ENCODE measurements around the gene NELL1.

Gene NELL1

DNA sequence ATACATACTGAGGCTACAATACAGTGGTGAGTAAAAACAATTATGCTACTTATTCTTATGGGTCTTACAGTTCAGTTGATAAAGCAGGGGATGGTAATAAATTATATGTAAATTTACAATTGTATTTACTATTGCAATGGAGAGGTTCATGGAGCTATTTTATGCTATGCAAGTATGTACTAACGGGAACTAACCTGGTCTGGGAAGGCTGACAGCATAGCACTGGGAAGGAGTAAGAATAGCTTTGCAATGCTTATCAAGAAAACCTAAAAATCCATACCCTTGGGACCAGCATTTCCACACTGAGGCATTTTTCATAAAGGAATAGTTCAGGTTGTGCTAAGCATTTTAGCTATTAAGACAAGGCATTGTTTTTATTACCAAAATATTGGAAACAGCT, 700.6 kb downstream of the NELL1 start:
- H3K9ac ChIP-seq, result no peak overlapping the region
- no peak for TF ChIP-seq Cebpa-rat (IDR thresholded peaks at IDR 0.05)

DNA sequence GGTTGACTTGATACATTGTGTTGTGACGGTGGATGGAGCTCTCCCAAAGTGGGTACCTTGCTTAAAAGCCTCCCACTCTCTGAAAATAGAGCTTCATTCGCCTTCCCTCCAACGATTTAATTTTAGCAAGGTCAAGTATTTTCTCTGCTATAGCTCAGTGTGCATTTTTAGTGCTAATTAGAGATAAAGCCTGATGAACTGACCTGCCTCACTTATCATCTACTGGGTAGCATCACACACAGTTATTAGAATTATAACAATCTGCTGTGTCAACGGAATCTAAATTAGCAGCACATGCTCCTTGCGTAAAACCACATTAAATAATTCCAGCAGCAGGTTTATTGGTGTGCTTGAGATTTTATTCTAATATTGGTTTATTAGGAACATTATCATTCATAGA, 701.7 kb downstream of the NELL1 start:
- no peak overlapping the region for H3K27ac ChIP-seq

More for the DNA sequence above, 700.6 kb downstream of the NELL1 start:
- no peaks in the 10 kb centered on the region for H3K4me1 ChIP-seq
- H4K20me1 ChIP-seq, result no peaks in the 10 kb centered on the region
- H3K27me3 ChIP-seq, result no peaks in the 10 kb centered on the region
- no peaks in the 10 kb centered on the region for H3K9me3 ChIP-seq
- H3K4me3 ChIP-seq, result no peak overlapping the region
- no peak overlapping the region for H3K27ac ChIP-seq
- H3K4me2 ChIP-seq, result no peak overlapping the region
- H3K36me3 ChIP-seq, result no peaks in the 10 kb centered on the region

DNA sequence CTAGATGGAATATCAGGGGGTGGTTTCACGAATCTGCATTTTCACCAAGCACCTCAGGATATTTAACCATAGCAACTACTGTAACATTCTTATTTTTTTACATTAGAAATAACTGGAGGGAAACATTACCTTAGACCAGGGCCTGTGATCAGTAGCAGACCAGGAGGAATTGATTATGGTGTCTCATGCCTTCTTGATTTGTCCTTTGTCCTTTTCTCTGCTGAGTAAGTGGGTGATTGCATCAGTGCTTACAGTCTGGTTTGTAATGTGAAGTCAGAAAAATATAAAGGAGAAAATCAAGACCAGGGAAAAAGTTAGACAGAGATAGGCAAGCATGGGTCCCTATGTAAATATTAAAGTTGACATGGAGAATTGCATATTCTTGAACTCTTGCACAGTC, 703.3 kb downstream of the NELL1 start:
- no peaks in the 10 kb centered on the region for H3K9me3 ChIP-seq

More for the DNA sequence above, 701.7 kb downstream of the NELL1 start:
- no peak overlapping the region for H3K9ac ChIP-seq
- TF ChIP-seq Cebpa-rat (IDR thresholded peaks at IDR 0.05), result no peak
- no peaks in the 10 kb centered on the region for H3K9me3 ChIP-seq
- H3K4me1 ChIP-seq, result no peaks in the 10 kb centered on the region
- H3K4me2 ChIP-seq, result no peak overlapping the region
- H3K36me3 ChIP-seq, result no peaks in the 10 kb centered on the region
- H3K27me3 ChIP-seq, result no peaks in the 10 kb centered on the region
- no peak overlapping the region for H3K4me3 ChIP-seq
- no peaks in the 10 kb centered on the region for H4K20me1 ChIP-seq

DNA sequence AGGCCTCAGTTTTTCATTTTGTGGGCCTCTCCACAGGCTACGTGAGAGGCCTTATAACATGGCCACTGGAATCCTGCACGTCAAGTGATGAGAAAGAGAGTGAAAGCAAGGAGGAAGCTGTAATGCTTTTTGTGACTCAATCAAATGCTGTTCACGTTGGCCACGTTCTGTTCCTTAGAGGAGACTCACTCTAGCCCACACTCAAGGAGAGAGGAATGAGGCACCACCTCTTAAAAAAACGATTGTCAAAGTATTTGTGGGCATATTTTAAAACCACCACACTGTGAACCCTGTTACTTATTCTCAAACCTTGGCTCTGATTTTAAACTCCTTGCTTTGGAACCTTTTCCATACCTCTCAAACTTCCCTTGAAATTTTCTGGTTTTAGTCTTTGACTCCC, 705.0 kb downstream of the NELL1 start:
- TF ChIP-seq Cebpa-rat (IDR thresholded peaks at IDR 0.05), result no peak
- H3K36me3 ChIP-seq, result no peaks in the 10 kb centered on the region
- H3K4me3 ChIP-seq, result no peak overlapping the region
- H3K4me2 ChIP-seq, result no peak overlapping the region
- no peaks in the 10 kb centered on the region for H4K20me1 ChIP-seq
- no peaks in the 10 kb centered on the region for H3K4me1 ChIP-seq
- H3K27me3 ChIP-seq, result no peaks in the 10 kb centered on the region
- no peaks in the 10 kb centered on the region for H3K9me3 ChIP-seq
- no peak overlapping the region for H3K27ac ChIP-seq
- no peak overlapping the region for H3K9ac ChIP-seq

More for the DNA sequence above, 703.3 kb downstream of the NELL1 start:
- TF ChIP-seq Cebpa-rat (IDR thresholded peaks at IDR 0.05), result no peak
- no peaks in the 10 kb centered on the region for H3K4me1 ChIP-seq
- H3K27me3 ChIP-seq, result no peaks in the 10 kb centered on the region
- no peaks in the 10 kb centered on the region for H4K20me1 ChIP-seq
- H3K4me2 ChIP-seq, result no peak overlapping the region
- H3K36me3 ChIP-seq, result no peaks in the 10 kb centered on the region
- no peak overlapping the region for H3K9ac ChIP-seq
- no peak overlapping the region for H3K4me3 ChIP-seq
- no peak overlapping the region for H3K27ac ChIP-seq

DNA sequence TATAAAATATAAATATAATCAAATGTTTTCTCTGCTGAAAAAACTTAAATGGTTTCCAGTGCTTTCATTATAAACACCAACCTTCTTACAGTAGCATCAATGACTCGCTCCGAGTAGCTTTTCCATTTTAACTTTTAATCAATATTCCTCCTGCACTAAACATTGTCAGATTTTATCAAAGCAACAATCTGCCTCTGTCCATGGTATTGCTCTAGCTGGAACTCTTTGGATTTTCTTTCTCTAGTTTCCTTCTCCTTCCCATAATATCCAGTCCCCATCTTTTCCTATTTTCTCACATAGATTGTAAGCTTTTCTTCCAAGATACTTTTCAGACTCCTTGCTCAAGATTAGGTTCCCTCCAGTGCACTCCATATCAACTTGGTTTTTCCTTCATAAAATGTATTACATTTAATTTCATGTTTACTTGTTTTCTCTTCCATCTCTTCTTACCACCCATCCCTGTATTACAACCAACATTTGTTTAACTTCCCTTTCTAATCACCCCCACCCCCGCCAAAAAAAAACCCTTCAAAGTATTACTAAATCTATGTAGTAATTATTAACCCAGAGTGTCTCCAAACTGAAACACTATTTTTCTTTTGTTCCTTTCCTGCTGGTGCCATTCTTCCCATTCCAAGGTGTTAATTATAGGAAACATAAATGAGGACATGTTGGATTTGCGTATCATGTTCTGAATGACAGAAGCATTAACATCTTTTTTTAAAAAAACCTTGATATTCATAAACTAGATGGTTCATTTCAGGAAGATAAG, 716.5 kb downstream of the NELL1 start:
- H3K27me3 ChIP-seq, result no peaks in the 10 kb centered on the region
- no peaks in the 10 kb centered on the region for H3K36me3 ChIP-seq
- TF ChIP-seq Cebpa-rat (IDR thresholded peaks at IDR 0.05), result no peak
- no peak overlapping the region for H3K9ac ChIP-seq
- no peaks in the 10 kb centered on the region for H3K4me1 ChIP-seq
- no peak overlapping the region for H3K27ac ChIP-seq
- H3K4me2 ChIP-seq, result no peak overlapping the region
- H3K9me3 ChIP-seq, result no peaks in the 10 kb centered on the region
- H4K20me1 ChIP-seq, result no peaks in the 10 kb centered on the region
- H3K4me3 ChIP-seq, result no peak overlapping the region

DNA sequence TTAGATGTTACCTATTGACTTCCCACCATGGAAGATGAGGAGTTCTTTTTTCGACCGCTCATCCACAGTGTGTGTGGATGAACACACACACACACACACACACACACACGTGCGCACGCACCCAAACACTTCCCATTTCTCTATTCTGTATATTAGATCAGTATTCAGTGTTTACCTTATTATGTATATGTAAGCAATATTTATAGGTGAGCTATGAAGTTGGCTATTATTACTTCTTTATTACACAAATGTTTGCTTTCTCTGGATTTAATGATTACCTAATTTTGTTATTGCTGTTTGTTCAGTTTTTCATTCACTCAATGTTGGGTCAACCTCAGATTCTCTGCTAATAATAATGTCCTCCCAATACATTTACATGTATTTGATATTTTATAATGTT, 721.0 kb downstream of the NELL1 start:
- no peak for TF ChIP-seq Cebpa-rat (IDR thresholded peaks at IDR 0.05)
- Histone ChIP-seq H3K27ac (no peak overlapping the region), H3K4me2 (no peak overlapping the region)

DNA sequence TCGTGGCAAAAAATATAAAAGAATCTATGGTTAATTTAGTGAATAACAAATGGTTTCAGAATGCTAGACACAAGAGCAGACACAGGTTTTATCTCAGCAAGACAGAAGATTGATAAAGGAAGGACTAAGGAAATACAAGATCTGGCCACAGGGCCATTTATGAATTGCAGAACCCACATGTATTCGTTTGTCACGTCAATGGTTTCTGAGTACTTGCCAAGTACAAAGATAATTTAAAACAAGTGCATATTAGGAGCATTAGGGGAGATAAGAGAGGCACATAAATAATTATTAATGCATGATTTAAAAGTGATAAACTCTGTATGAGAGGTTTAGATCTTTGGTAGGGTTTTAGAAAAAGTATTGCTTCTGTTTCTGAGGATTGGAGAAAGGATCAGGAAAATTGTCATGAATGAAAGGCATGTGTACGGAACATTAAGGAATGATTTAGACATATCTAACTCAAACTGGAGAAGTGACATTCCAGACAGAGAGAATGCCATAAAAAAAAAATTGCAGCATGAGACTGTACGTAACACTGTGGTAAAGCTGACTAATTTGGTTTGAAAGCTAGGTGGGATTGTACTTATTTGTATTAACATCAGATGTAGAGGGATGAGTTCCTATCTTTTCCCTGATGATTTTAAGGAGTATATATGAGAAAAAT, 727.1 kb downstream of the NELL1 start:
- Histone ChIP-seq H3K4me1 (no peaks in the 10 kb centered on the region), H3K27ac (no peak overlapping the region), H4K20me1 (no peaks in the 10 kb centered on the region), H3K9me3 (no peaks in the 10 kb centered on the region), H3K9ac (no peak overlapping the region), H3K4me2 (no peak overlapping the region), H3K27me3 (no peaks in the 10 kb centered on the region), H3K36me3 (no peaks in the 10 kb centered on the region), H3K4me3 (no peak overlapping the region)
- no peak for TF ChIP-seq Cebpa-rat (IDR thresholded peaks at IDR 0.05)

More for the DNA sequence above, 721.0 kb downstream of the NELL1 start:
- H3K9ac ChIP-seq, result no peak overlapping the region
- no peaks in the 10 kb centered on the region for H4K20me1 ChIP-seq
- H3K4me3 ChIP-seq, result no peak overlapping the region
- no peaks in the 10 kb centered on the region for H3K27me3 ChIP-seq
- H3K36me3 ChIP-seq, result no peaks in the 10 kb centered on the region
- no peaks in the 10 kb centered on the region for H3K9me3 ChIP-seq
- H3K4me1 ChIP-seq, result no peaks in the 10 kb centered on the region

DNA sequence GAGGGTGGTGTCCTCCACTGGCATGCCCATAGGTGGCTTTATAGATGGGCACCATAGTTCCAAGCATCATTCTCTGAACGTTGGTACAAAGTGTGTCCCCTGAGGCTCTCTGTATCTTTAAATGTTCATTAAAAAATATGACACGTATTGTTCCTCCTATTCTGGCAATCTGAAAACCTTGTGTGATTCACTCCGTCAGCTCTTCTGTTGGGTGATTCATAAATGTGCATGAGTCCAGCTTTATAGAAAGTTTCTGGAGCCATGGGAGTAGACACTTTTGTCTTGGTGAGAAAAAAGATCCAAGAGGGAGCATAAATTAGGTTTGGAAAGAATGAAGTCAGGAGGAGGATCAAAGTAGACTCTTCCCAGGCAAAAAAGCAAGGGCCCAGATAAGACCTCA, 728.8 kb downstream of the NELL1 start:
- Histone ChIP-seq H3K4me2 (no peak overlapping the region), H3K27ac (no peak overlapping the region), H3K9me3 (no peaks in the 10 kb centered on the region)

DNA sequence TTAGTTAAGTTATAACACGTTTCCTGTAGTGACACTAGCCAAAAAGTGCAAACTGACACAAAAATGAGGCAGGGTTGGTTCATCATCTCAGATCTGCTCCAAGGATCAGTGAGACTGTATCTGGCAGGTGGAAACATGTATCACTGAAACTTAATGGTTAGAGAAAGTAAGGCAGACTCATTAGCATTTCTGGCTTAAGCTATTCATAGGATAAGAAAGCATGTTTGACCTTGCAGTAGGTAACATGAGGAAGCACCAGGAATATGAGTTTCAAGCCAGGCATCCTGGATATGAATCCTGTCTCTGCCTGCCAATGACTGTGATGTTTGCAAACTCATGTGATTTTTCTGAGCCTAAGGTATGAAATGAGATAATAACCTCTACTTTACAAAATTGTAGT, 732.1 kb downstream of the NELL1 start:
- Histone ChIP-seq H3K36me3 (no peaks in the 10 kb centered on the region), H3K27me3 (no peaks in the 10 kb centered on the region), H3K9ac (no peak overlapping the region), H3K4me3 (no peak overlapping the region), H4K20me1 (no peaks in the 10 kb centered on the region), H3K9me3 (no peaks in the 10 kb centered on the region), H3K4me2 (no peak overlapping the region), H3K4me1 (0 out of 2 replicates have a peak, but pooled peaks cover 8% of the 10 kb centered on the region), H3K27ac (no peak overlapping the region)
- no peak for TF ChIP-seq Cebpa-rat (IDR thresholded peaks at IDR 0.05)

More for the DNA sequence above, 728.8 kb downstream of the NELL1 start:
- H3K27me3 ChIP-seq, result no peaks in the 10 kb centered on the region
- H3K9ac ChIP-seq, result no peak overlapping the region
- TF ChIP-seq Cebpa-rat (IDR thresholded peaks at IDR 0.05), result no peak
- no peaks in the 10 kb centered on the region for H4K20me1 ChIP-seq
- H3K36me3 ChIP-seq, result no peaks in the 10 kb centered on the region
- H3K4me3 ChIP-seq, result no peak overlapping the region
- H3K4me1 ChIP-seq, result 0 out of 2 replicates have a peak, but pooled peaks cover 2% of the 10 kb centered on the region

DNA sequence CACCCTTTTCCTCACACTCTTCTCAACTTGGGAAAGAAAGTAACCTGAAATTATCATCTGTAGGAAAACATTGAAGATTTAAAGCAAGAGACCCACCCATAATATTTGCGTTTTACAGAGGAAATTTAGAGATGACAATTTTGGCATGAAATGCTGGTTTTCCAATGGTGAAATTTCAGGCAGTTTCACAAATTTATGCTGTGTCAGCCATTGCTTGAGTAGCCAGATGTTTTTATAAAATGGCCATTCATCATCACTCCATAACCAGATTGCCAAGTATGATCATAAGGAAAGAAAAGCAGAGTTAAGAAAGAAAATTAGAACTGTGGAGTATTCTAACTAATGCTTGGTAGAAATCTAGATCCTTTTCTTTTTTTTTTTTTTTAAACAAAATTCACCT, 732.9 kb downstream of the NELL1 start:
- H3K36me3 ChIP-seq, result no peaks in the 10 kb centered on the region
- no peak for TF ChIP-seq Cebpa-rat (IDR thresholded peaks at IDR 0.05)
- H3K27me3 ChIP-seq, result no peaks in the 10 kb centered on the region
- no peaks in the 10 kb centered on the region for H3K9me3 ChIP-seq
- no peak overlapping the region for H3K4me2 ChIP-seq
- H4K20me1 ChIP-seq, result no peaks in the 10 kb centered on the region
- H3K4me3 ChIP-seq, result no peak overlapping the region
- H3K4me1 ChIP-seq, result 0 out of 2 replicates have a peak, but pooled peaks cover 8% of the 10 kb centered on the region
- H3K9ac ChIP-seq, result no peak overlapping the region
- H3K27ac ChIP-seq, result no peak overlapping the region
